OCI-LY1 (cell line): ENCODE data around the gene CLTRN.
"Not testable (repeated sequence)": the region's sequence is repeated elsewhere in the genome, so short reads cannot be mapped to it uniquely, and the experiment has no call there.

ENCODE experiments used
- H2AFZ ChIP-seq: fragments of 200-600 bp; sonication (generic), shearing (Covaris generic); 2 replicates; pipeline ENCODE4 v1.6.0; 2014; ENCODE audit warnings: antibody characterized with exemption, mild to moderate bottlenecking, low read length
- H3F3A ChIP-seq: fragments of 200-600 bp; sonication (generic), shearing (Covaris generic); 2 replicates; pipeline ENCODE4 v1.6.0; 2014; ENCODE audit warnings: mild to moderate bottlenecking, antibody characterized with exemption, low read length, moderate library complexity; ENCODE audit not compliant: insufficient read depth
- H3K27ac ChIP-seq: fragments of 200-600 bp; sonication (generic); 2 replicates; pipeline ENCODE4 v1.5.1; 2014; ENCODE audit warnings: low read length, mixed run types, mild to moderate bottlenecking, low read depth; ENCODE audit not compliant: poor library complexity, severe bottlenecking
- H3K27me3 ChIP-seq: fragments of 200-600 bp; sonication (generic); 2 replicates; pipeline ENCODE4 v1.6.0; 2014; ENCODE audit warnings: antibody characterized with exemption, mild to moderate bottlenecking, low read length, moderate library complexity; ENCODE audit not compliant: insufficient read depth
- H3K36me3 ChIP-seq: fragments of 200-600 bp; sonication (generic); 2 replicates; pipeline ENCODE4 v1.6.1; 2014; ENCODE audit warnings: mild to moderate bottlenecking, antibody characterized with exemption, low read length, moderate library complexity, mixed read lengths; ENCODE audit not compliant: insufficient read depth
- H3K4me1 ChIP-seq: fragments of 200-600 bp; sonication (generic); 2 replicates; pipeline ENCODE4 v1.5.1; 2014; ENCODE audit warnings: mild to moderate bottlenecking, low read length, moderate library complexity; ENCODE audit not compliant: insufficient read depth, severe bottlenecking
- H3K4me2 ChIP-seq: fragments of 200-600 bp; sonication (generic), shearing (Covaris generic); 2 replicates; pipeline ENCODE4 v1.6.1; 2014; ENCODE audit warnings: low read length
- H3K4me3 ChIP-seq: fragments of 200-600 bp; sonication (generic); 2 replicates; pipeline ENCODE4 v1.5.1; 2014; ENCODE audit warnings: low read length, low read depth, mild to moderate bottlenecking, mixed read lengths; ENCODE audit not compliant: poor library complexity, severe bottlenecking
- H3K79me2 ChIP-seq: fragments of 200-600 bp; shearing (Covaris generic); 2 replicates; pipeline ENCODE4 v1.6.1; 2016; ENCODE audit warnings: mixed run types, low read length, mixed read lengths; ENCODE audit not compliant: insufficient read depth
- H3K9ac ChIP-seq: fragments of 200-600 bp; sonication (generic), shearing (Covaris generic); 2 replicates; pipeline ENCODE4 v1.6.1; 2014; ENCODE audit warnings: mild to moderate bottlenecking, low read length, mixed read lengths
- H3K9me2 ChIP-seq: fragments of 200-600 bp; sonication (generic), shearing (Covaris generic); 2 replicates; pipeline ENCODE4 v1.6.1; 2014; ENCODE audit warnings: low read depth, mild to moderate bottlenecking, low read length, mixed read lengths
- H3K9me3 ChIP-seq: fragments of 200-600 bp; shearing (Covaris generic); 2 replicates; pipeline ENCODE4 v1.6.1; 2014; ENCODE audit warnings: low read length, mixed read lengths
- H4K20me1 ChIP-seq: fragments of 200-600 bp; sonication (generic), shearing (Covaris generic); 2 replicates; pipeline ENCODE4 v1.6.0; 2016; ENCODE audit warnings: mild to moderate bottlenecking, low read length; ENCODE audit not compliant: insufficient read depth
- CTCF ChIP-seq: fragments of 200-600 bp; sonication (generic), shearing (Covaris generic); IDR thresholded peaks from 2 replicates; pipeline ENCODE4 v1.5.1; 2017; ENCODE audit warnings: mild to moderate bottlenecking, antibody characterized with exemption, low read length, moderate library complexity, mixed read lengths
- EZH2 ChIP-seq: fragments of 200-600 bp; sonication (generic), shearing (Covaris generic); IDR thresholded peaks from 2 replicates; pipeline ENCODE4 v1.8.0; 2017; ENCODE audit warnings: borderline replicate concordance, mixed run types, mild to moderate bottlenecking, antibody characterized with exemption, low read length, moderate library complexity, mixed read lengths

Gene CLTRN

GRCh38 chrX:15673970-15674369 lies 9.4 kb upstream of the CLTRN start:
- no peak for TF ChIP-seq CTCF
- no peak for TF ChIP-seq EZH2
- peak overlapping the region; percentile 87 for H3K4me3 ChIP-seq
- no peak overlapping the region for H3K27ac ChIP-seq

GRCh38 chrX:15672881-15673280 lies 8.3 kb upstream of the CLTRN start:
- Histone ChIP-seq H3K27ac (no peak overlapping the region), H3K4me3 (no peak overlapping the region), H3K36me3 (no peaks in the 10 kb centered on the region), H3K4me1 (peaks cover 21% of the 10 kb centered on the region), H3F3A (no peaks in the 10 kb centered on the region), H3K9ac (no peak overlapping the region), H3K9me3 (no peaks in the 10 kb centered on the region), H2AFZ (no peak overlapping the region), H3K9me2 (no peaks in the 10 kb centered on the region), H3K4me2 (no peak overlapping the region), H3K27me3 (no peaks in the 10 kb centered on the region), H3K79me2 (peaks cover 19% of the 10 kb centered on the region), H4K20me1 (no peaks in the 10 kb centered on the region)
- TF ChIP-seq CTCF (no peak), EZH2 (no peak)

More at GRCh38 chrX:15673970-15674369, 9.4 kb upstream of the CLTRN start:
- H2AFZ ChIP-seq = no peak overlapping the region
- peaks cover 20% of the 10 kb centered on the region for H3K79me2 ChIP-seq
- no peaks in the 10 kb centered on the region for H3K9me3 ChIP-seq
- H3K4me1 ChIP-seq = peaks cover 21% of the 10 kb centered on the region
- H3K9ac ChIP-seq = peak overlapping the region; percentile 99
- H3K27me3 ChIP-seq = no peaks in the 10 kb centered on the region
- no peaks in the 10 kb centered on the region for H3K9me2 ChIP-seq
- no peaks in the 10 kb centered on the region for H4K20me1 ChIP-seq
- peak overlapping the region; percentile 95 for H3K4me2 ChIP-seq
- no peaks in the 10 kb centered on the region for H3K36me3 ChIP-seq
- no peaks in the 10 kb centered on the region for H3F3A ChIP-seq

GRCh38 chrX:15663439-15663838 lies 1.2 kb downstream of the CLTRN start:
- Histone ChIP-seq H3K79me2 (no peaks in the 10 kb centered on the region), H3K9me2 (no peaks in the 10 kb centered on the region), H3K4me3 (no peak overlapping the region), H3K4me1 (no peaks in the 10 kb centered on the region), H4K20me1 (no peaks in the 10 kb centered on the region), H3K27ac (no peak overlapping the region), H3K4me2 (no peak overlapping the region), H3F3A (no peaks in the 10 kb centered on the region), H3K27me3 (no peaks in the 10 kb centered on the region), H3K9ac (no peak overlapping the region), H3K36me3 (no peaks in the 10 kb centered on the region), H3K9me3 (no peaks in the 10 kb centered on the region), H2AFZ (no peak overlapping the region)
- TF ChIP-seq CTCF (no peak), EZH2 (no peak)

- H2AFZ ChIP-seq, H3F3A ChIP-seq, H3K79me2 ChIP-seq, H3K27ac ChIP-seq, H3K4me2 ChIP-seq, H3K36me3 ChIP-seq, H4K20me1 ChIP-seq, H3K9me2 ChIP-seq, H3K9ac ChIP-seq, H3K4me1 ChIP-seq, H3K27me3 ChIP-seq, H3K9me3 ChIP-seq, H3K4me3 ChIP-seq: not testable (repeated sequence)
Measured at GRCh38 chrX:15654804-15655203, 9.8 kb downstream of the CLTRN start.
